Heart left ventricle (tissue), 13 donors: ENCODE results near the gene AEBP1.

Experiments used
- CTCF ChIP-seq, 12 donors: fragments of 200-600 bp; sonication (generic) in 4 of 12; IDR thresholded peaks; one replicate each; pipeline versions ENCODE4 v1.5.0 to v1.8.0; 2018 to 2022; ENCODE audit warnings: antibody characterized with exemption in 12 of 12, mild to moderate bottlenecking in 5 of 12
- POLR2A ChIP-seq, 2 donors: fragments of 450-650 bp; IDR thresholded peaks; one replicate each; pipeline ENCODE4 v1.6.1; 2017; ENCODE audit warnings: antibody characterized with exemption in 2 of 2, mild to moderate bottlenecking in 2 of 2, moderate library complexity in 2 of 2
- donor health status: ischemic (EF 13 %, LVEDD 7.1; RV severe dilation, severe dysfunction).
- donor health status: DM: no; HTN: yes; CAD: no.
- donor health status: DM: no; HTN: no; CAD: no.
- donor health status: ischemic (EF 25% LVEDD 6.9; RV normal size, moderate dysfunction).
- donor health status: ischemic (EF 25% LVEDD 5.7; RV mildly dilated, moderate dysfunction).
- donor health status: ischemic (EF 35%, LVEDD 5.7; RV mildly dilated, moderate dysfunction).
- donor health status: nonischemic (EF 11% LVEDD 7.7; RV severe dilation, severe dysfunction).
- donor health status: DM: yes; HTN: yes; CAD: no.
- donor health status: PGD.
- donor health status: ischemic (EF 29% LVEDD 5.4; RV normal size, mild dysfunction).
- donor health status: nonischemic (EF 23%, LVEDD 6.1; RV moderate dilation, normal function).

DNA sequence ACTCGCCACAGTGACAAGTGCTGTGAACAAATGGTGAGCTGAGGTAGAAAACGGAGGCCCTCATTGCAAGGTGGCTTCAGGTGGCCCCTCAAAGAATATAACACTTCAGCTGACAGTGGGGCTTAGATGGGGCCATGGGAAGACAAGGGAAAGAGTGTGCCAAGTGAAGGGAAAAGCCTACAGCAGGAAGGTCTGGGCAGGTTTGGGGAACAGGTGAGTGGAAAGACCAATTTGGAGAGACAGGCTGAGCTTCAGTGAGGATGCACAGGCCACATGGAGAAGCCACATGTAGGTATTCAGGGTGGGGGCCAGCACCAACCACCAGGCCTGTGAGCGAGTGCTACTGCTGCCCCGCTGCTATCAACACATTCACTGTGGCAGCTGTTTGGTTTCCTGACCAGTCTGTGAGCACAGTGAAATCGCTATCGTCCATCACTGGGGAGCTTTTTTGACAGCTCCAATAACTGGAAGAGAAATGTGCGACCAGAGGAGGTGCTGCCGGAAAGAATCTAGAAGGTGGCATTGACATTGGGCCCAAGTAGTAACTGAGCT is 15.8 kb downstream of the AEBP1 start:
- TF ChIP-seq CTCF (IDR thresholded peaks at IDR 0.05) (no peak), POLR2A (IDR thresholded peaks at IDR 0.05) (no peak)
